Spinal cord (tissue), 10 donors: ENCODE data around the gene TAF1D. TPM values are rescaled to one million over a fixed set of nuclear protein-coding genes. Genes with fewer than 3 reads are reported as not detected.
"Not testable (repeated sequence)": the region's sequence is repeated elsewhere in the genome, so short reads cannot be mapped to it uniquely, and the experiment has no call there.

Source experiments
- DNase-seq, 6 donors: peaks; one replicate each; pipeline versions ENCODE4 v3.0.0 to v3.0.0-alpha.2; 2013 to 2015; ENCODE audit warnings: low spot score in 6 of 6, low read depth in 4 of 6
- H3K27ac ChIP-seq: one replicate; pipeline ENCODE4 v1.5.1; 2013; ENCODE audit warnings: low read depth, low read length, control low read depth
- H3K27me3 ChIP-seq: one replicate; pipeline ENCODE4 v1.6.1; 2013; ENCODE audit warnings: low read length; ENCODE audit not compliant: control insufficient read depth, insufficient read depth
- H3K36me3 ChIP-seq: one replicate; pipeline ENCODE4 v1.6.1; 2013; ENCODE audit warnings: low read length; ENCODE audit not compliant: control insufficient read depth, insufficient read depth
- H3K4me1 ChIP-seq: one replicate; pipeline ENCODE4 v1.6.1; 2013; ENCODE audit warnings: low read length; ENCODE audit not compliant: control insufficient read depth, insufficient read depth
- H3K4me3 ChIP-seq: one replicate; pipeline ENCODE4 v1.5.1; 2013; ENCODE audit warnings: low read depth, low read length, control low read depth
- H3K9me3 ChIP-seq: one replicate; pipeline ENCODE4 v1.6.1; 2013; ENCODE audit warnings: low read length; ENCODE audit not compliant: control insufficient read depth, insufficient read depth
- WGBS: methylation state at CpG from one replicate; pipeline ENCODE4 v1.1.5; 2013; ENCODE audit warnings: missing lambda C conversion rate; ENCODE audit not compliant: insufficient coverage; 5-methylcytosine and 5-hydroxymethylcytosine counted together
- polyA plus RNA-seq, 2 donors: library from polyadenylated mRNA; unstranded; fragments of 120-200 nt; gene quantifications; one replicate each; pipeline ENCODE4 v1.2.1, GENCODE V29; 2013; ENCODE audit not compliant: insufficient read length in 2 of 2
- total RNA-seq, 2 donors: library from RNA; depleted of rRNA in 1 of 2; stranded (reverse); fragments of 120-200 nt in 1 of 2; fragments of >200 nt in 1 of 2; gene quantifications; one replicate each; pipeline versions ENCODE4 v1.2.3 to v1.2.4, GENCODE V29; 2013 to 2014
- donor health status: healthy.

TAF1D gene
- total and polyA plus RNA-seq, 4 donors: 103 to 266 (median 108) TPM

DNA sequence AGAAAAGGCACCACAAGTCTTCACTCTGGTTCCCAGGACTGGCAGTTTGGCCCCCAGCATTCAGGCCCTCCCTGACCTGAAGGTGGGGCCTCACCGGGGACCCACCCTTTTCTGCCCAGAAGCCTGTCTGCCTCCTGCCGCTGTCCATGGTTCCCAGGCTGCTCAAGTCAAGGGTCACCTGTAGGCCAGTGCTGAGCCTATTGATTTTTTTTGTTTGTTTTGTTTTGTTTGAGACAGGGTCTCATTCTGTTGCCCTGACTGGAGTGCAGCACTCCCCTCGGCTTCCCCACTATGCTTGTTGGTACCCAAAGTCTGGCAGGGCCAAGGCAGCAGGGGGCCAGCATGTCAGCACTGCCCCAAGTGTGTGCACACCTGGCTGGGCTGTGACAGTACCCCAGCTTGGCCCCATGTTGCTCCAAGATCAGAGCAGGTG, 31.8 kb upstream of the TAF1D start:
- no peak overlapping the region for H3K27ac ChIP-seq
- H3K4me3 ChIP-seq: no peak overlapping the region
- H3K36me3 ChIP-seq: peaks cover 10% of the 10 kb centered on the region
- H3K27me3 ChIP-seq: no peaks in the 10 kb centered on the region
- WGBS: 100% methylated on average over 2 of the region's 3 CpGs
- no peaks in the 10 kb centered on the region for H3K9me3 ChIP-seq
- no peaks in the 10 kb centered on the region for H3K4me1 ChIP-seq
- DNase-seq: no peak

DNA sequence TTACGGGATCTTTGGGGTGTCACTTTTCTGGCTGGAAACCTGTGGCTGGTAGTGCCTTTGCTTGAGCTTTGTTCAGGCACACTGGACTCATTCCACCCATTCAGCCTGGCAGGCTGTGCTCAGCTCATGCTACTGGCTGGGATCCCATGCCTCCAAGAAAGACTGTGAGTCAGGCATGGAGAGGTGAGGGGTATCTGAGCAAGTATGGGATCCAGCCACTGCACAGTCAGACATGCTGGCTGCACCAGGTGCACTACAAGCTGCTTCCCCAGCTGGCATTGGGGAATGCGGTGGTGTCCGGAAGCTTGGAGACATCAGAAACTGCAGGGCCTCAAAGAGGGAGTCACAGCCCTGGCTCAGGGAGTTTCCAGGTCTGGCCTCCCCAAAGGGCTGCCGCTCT, 30.8 kb upstream of the TAF1D start:
- no peak for DNase-seq
- Histone ChIP-seq H3K4me1 (no peaks in the 10 kb centered on the region), H3K27me3 (no peaks in the 10 kb centered on the region), H3K27ac (no peak overlapping the region), H3K36me3 (peaks cover 10% of the 10 kb centered on the region), H3K9me3 (no peaks in the 10 kb centered on the region), H3K4me3 (no peak overlapping the region)
- 96% methylated on average over 2 of the region's 4 CpGs for WGBS

DNA sequence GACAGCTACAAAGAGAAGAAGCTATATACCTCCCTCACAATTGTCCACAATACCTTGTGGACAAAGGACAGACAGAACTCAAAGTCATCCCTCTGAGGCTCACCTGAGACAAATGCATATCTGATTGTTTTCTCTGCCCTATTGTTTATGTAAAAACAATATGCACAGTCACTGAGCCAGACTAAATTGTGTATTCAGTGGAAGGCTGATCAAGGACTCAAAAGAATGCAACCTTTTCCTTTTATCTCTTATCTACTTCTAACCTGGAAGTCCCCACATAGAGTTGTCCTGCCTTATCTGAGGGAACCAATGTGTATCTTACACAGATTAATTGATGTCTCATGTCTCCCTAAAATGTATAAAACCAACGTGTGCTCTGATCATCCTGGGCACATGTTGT, 28.9 kb upstream of the TAF1D start:
- Histone ChIP-seq H3K4me3 (no peak overlapping the region), H3K27ac (no peak overlapping the region), H3K36me3 (peaks cover 10% of the 10 kb centered on the region), H3K4me1 (no peaks in the 10 kb centered on the region), H3K27me3 (no peaks in the 10 kb centered on the region), H3K9me3 (no peaks in the 10 kb centered on the region)
- WGBS: 57% methylated on average over 1 of the region's 1 CpG
- DNase-seq: no peak

DNA sequence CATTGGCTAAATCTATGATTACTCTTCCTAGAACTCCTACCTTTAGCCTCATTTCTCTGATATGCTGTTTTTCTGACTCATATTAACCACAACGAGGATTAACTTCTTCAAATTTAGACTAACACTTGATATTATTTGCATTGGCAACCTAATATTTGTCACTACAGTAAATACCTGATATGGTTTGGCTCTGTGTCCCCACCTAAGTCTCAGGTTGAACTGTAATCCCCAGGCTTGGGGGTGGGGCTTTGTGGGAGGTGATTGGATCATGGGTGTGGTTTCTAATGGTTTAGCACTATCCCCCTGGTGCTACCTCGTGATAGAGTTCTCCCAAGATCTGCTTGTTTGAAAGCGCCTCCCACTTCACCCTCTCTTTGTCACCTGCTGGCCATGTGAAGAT, 25.7 kb upstream of the TAF1D start:
- H3K27ac ChIP-seq: no peak overlapping the region
- no peak for DNase-seq
- peaks cover 9% of the 10 kb centered on the region for H3K36me3 ChIP-seq
- no peaks in the 10 kb centered on the region for H3K9me3 ChIP-seq
- 90% methylated on average over 2 of the region's 3 CpGs for WGBS
- H3K4me3 ChIP-seq: no peak overlapping the region
- H3K4me1 ChIP-seq: no peaks in the 10 kb centered on the region
- H3K27me3 ChIP-seq: no peaks in the 10 kb centered on the region

DNA sequence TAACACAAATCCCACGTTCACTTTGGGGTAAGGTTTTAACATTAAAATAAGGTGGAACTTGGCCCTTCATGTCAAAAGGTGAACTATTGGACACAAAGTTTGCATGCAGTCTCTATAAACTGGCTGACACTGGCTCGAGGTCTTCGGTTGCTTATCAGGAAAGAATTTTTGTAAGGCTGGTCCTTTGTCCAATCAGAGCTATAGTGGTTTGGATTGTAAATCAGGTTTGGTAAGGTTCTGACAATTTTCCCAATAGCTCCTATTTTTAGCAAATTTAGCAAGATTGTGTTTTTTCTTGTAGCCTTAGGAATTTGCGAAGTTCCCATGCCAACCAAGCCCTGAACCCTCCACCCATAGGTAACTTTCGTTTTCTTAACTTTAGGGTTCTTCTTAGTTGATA, 25.2 kb upstream of the TAF1D start:
- H3K36me3 ChIP-seq: peaks cover 9% of the 10 kb centered on the region
- DNase-seq: no peak
- H3K4me1 ChIP-seq: no peaks in the 10 kb centered on the region
- H3K4me3 ChIP-seq: no peak overlapping the region
- H3K27me3 ChIP-seq: no peaks in the 10 kb centered on the region
- no peak overlapping the region for H3K27ac ChIP-seq
- H3K9me3 ChIP-seq: no peaks in the 10 kb centered on the region
- WGBS: 87% methylated on average over 3 of the region's 5 CpGs

DNA sequence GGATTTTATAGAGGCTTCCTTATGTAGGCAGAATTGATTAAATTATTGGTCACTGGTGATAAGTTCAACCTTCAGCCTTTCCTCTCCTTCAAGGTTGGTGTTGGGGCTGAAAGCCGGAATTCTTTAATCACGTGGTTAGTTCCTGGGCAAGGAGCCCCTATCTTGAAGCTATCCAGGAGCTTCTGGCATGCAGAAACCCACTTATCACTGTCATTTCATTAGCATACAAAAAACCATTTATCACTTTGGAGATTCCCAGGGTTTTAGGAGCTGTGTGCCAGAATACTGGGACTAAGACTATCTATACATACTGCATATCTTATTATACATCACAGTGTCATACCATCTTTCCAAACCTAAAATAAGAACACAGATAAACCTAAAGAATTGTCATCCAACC, 24.3 kb upstream of the TAF1D start:
- Histone ChIP-seq H3K27me3 (no peaks in the 10 kb centered on the region), H3K4me1 (no peaks in the 10 kb centered on the region), H3K4me3 (no peak overlapping the region), H3K9me3 (no peaks in the 10 kb centered on the region), H3K36me3 (peaks cover 12% of the 10 kb centered on the region), H3K27ac (no peak overlapping the region)
- no peak for DNase-seq
- 89% methylated on average over 2 of the region's 2 CpGs for WGBS

DNA sequence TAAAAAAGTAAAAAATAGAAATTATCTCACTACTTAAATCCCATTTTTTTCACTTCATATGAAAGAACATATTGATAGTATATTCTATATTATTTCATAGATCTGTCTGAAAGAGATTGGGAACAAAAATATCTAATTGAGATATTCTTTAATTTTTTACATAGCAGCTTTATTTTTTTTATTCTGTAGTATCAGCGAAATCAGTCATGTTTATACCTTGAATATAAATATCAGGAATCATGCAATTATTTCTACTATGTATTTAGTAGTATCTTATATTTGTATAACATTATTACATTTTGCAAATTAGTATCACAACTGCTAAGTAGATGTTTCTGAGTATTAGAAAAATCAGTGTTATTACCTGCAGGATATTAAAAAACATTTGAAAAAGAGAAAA, 20.6 kb upstream of the TAF1D start:
- no peak overlapping the region for H3K4me3 ChIP-seq
- DNase-seq: no peak
- no CpG with 5 or more reads among the region's 1 CpG for WGBS
- peaks cover 32% of the 10 kb centered on the region for H3K36me3 ChIP-seq
- no peaks in the 10 kb centered on the region for H3K27me3 ChIP-seq
- H3K4me1 ChIP-seq: no peaks in the 10 kb centered on the region
- no peaks in the 10 kb centered on the region for H3K9me3 ChIP-seq
- no peak overlapping the region for H3K27ac ChIP-seq

DNA sequence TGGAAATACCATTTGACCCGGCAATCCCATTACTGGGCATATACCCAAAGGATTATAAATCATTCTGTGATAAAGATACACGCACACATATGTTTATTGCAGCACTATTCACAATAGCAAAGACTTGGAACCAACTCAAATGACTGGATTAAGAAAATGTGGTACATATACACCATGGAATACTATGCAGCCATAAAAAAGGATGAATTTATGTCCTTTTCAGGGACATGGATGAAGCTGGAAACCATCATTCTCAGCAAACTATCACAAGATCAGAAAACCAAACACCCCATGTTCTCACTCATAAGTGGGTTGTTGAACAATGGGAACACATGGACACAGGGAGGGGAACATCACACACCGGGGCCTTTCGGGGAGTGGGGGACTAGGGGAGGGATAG, 17.8 kb upstream of the TAF1D start:
- not testable (repeated sequence) for H3K27me3 ChIP-seq, DNase-seq, H3K9me3 ChIP-seq, H3K27ac ChIP-seq, H3K4me1 ChIP-seq, H3K4me3 ChIP-seq
- peaks cover 43% of the 10 kb centered on the region for H3K36me3 ChIP-seq
- no CpG with 5 or more reads among the region's 4 CpGs for whole genome bisulfite sequencing

DNA sequence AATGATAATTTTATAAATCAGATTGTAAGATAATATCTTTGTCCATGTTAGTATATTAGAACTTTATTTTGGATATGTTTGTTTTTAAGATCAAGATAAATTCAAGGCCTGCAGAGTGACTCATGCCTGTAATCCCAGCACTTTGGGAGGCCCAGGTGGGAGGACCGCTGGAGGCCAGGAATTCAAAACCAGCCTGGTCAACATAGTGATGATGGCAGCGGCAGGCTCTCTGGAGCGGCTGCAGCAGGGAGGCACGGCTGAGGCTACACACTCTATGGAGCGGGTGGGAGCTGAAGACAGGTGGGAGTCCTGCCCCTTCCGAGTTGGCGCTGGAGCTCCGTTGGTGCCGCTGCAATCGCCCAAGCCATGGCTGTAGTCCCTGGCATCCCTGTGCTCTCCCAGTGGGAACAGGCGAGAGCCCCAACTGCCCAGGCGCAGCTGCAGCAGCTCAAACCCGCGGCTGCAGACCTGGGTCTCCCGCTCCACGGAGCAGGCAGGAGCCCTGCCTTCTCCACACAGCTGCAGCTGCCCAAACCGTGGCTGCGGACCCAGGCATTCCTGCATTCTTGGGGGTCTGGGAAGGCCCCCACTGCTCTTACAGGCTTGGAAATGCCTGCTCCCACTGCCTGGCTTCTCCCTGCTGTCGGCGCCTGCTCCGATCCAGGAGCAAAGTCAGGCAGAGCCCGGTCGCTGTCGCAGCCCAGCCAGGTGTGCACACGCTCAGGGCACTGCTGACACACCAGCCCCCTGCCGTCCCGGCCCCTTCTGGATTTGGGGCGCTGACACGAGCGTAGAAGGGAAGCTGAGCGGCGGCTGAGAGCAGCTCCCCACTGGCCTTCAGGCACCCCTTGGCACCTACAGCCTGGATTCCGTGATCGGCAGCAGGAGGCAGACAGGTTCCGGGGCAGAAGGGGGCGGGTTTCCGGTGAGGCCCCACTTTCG, 16.9 kb upstream of the TAF1D start:
- 97% methylated on average over 38 of the region's 38 CpGs for WGBS
- Histone ChIP-seq H3K36me3 (peaks cover 37% of the 10 kb centered on the region), H3K9me3 (no peaks in the 10 kb centered on the region), H3K27me3 (no peaks in the 10 kb centered on the region), H3K4me3 (no peak overlapping the region), H3K4me1 (no peaks in the 10 kb centered on the region), H3K27ac (no peak overlapping the region)
- DNase-seq: no peak

DNA sequence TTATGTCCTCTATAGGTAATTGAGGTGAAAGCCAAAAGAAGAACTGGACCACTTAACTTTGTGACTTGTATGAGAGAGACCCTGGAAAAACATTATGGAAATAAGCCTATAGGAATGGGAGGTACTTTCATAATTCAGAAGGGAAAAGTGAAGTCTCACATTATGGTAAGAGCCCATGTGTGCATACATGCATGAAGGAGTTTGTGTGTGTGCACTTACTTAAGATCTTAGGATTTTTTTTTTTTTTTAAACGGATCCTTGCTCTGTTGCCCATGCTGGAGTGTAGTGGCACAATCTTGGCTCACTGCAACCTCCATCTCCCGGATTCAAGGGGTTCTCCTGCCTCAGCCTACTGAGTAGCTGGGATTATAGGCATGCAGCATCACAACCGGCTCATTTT, 16.0 kb upstream of the TAF1D start:
- Histone ChIP-seq H3K4me3 (no peak overlapping the region), H3K36me3 (peaks cover 41% of the 10 kb centered on the region), H3K27me3 (no peaks in the 10 kb centered on the region), H3K9me3 (no peaks in the 10 kb centered on the region), H3K27ac (no peak overlapping the region), H3K4me1 (no peaks in the 10 kb centered on the region)
- no peak for DNase-seq
- 86% methylated on average over 2 of the region's 3 CpGs for WGBS
